Measurements from ENCODE around the gene TUG1.

The TUG1 gene

DNA sequence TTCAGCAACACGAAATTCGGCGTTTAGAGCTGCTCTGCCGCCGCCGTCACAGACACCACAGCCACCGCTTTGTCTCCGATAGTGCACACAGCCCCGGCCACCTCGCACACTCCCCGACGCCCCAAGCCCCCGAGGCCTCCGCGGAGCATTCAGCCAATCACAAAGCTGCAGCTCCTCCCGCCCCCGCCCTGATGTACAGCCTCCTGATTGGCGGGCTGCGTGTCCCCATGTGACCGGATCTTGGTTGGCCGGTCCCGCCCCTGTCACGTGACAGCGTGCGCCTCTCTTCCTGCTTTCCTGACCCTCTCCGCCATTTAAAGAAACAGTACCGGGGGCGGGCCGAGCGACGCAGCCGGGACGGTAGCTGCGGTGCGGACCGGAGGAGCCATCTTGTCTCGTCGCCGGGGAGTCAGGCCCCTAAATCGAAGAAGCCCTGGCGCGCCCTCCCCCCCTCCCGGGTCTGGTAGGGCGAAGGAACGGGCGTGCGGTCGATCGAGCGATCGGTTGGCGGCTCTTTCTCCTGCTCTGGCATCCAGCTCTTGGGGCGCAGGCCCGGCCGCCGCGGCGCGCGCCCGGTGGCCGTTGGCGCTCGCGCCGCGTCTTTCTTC is at the start of gene TUG1:
Gene TUG1 (plus strand): TSS at position 342 of the 608 bp plus-strand sequence.
- DNase-seq (ENCODE audit: low read depth, low spot score): peak; percentile 95

DNA sequence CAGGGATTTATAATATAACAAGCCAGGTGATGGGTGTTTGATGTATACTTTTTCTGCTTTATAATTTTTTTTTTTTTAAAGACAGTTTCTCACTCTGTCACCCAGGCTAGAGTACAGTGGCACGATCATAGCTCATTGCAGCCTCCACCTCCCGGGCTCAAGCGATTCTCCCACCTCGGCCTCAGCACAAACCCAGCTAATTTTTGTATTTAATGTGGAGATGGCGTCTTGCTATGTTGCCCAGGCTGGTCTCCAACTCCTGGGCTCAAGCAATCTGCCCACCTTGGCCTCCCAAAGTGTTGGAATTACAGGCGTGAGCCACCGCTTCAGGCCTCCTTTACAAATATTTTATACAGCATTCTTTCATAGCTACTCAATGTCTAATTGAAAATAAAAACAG is 49.1 kb upstream of the TUG1 start:
- no peak for DNase-seq (ENCODE audit: low read depth, low spot score)

GRCh38 chr22:30920407-30920806 is 48.7 kb upstream of the TUG1 start:
- DNase-seq (ENCODE audit: low read depth, low spot score): peak; percentile 43

DNA sequence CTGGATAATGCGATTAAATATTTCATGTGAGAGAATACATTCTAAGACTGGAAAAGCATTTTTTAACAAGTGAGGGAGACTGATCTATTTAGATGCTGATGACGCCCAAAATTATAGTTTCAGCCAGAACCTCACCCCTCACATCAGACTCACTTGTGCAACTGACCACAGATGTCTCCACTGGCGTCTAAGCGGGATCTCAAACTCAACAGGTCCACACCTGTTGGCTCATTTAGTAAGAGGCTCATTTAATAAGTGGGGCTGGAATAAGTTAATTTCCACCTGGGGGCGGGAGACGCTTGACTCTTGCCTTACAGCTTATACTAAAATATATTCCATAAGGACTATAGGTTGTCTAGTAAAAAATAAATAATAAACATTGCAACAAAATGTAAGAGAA is 48.0 kb upstream of the TUG1 start:
- DNase-seq (ENCODE audit: low read depth, low spot score): no peak

- DNase-seq (ENCODE audit: low read depth, low spot score): no peak
Observed at GRCh38 chr22:30922151-30922611, 46.9 kb upstream of the TUG1 start.

GRCh38 chr22:30923168-30923900 is 45.7 kb upstream of the TUG1 start:
- DNase-seq (ENCODE audit: low read depth, low spot score): no peak

DNA sequence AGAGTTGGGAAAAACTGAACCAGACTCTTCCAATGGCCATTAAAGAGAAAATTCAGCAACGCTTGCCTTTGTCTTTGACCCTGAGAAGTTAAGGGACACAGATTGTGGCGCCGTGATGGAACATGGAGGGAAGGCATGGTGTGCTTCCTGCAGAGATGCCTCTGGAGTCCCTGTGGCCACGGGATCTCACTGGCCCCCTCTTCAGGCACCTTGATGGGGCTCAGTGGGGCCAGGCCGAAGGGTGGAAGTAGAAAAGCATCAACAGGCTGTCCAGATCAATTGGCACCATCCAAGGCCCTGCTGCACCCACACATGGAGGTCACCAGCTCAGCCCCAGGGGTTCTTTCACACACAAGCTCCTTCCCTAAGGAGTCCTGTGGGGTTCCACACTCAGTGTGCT is 43.4 kb upstream of the TUG1 start:
- no peak for DNase-seq (ENCODE audit: low read depth, low spot score)

DNA sequence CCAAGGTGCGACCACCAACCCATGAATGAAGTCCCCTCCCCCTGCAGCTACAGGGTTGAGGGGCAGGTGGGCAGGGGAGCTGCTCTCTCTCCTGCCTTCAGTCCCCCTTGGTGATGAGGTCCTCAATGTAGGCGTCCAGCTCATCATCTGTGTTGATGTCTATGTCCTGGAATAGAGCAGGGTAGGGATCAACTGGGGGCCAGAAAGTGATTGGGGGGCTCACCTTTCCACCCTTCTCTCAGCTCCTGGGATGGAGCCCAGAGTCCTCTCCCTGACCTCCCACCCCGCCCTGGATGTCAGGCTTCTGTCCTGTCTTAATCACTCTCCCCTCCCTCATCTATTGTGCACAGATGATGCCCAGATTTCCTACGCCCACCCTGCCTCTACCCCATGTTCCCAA is 42.4 kb upstream of the TUG1 start:
- DNase-seq (ENCODE audit: low read depth, low spot score): no peak

- no peak for DNase-seq (ENCODE audit: low read depth, low spot score)
Observed at GRCh38 chr22:30927806-30928205, 41.3 kb upstream of the TUG1 start.

- DNase-seq (ENCODE audit: low read depth, low spot score): no peak
Observed at GRCh38 chr22:30928401-30928800, 40.7 kb upstream of the TUG1 start.

DNA sequence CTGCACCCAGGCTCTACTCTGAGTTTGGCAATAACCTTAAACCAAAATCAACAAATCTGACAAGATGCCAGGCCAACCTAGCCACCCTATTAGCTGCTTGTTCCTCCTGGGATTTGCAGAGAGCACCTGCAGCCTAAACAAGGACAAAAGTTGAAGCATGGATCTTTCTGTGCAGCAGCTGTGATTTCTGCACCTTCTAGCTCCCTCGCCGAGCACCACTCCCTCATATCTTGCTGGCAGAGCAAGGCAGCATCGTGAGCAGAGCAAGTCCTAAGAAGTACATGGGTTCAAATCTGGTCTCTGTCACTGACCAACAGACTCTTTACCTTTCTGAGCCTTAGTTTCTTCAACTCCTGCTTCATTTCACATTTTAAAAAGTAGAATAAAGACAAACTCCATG is 38.8 kb upstream of the TUG1 start:
- DNase-seq (ENCODE audit: low read depth, low spot score): no peak

DNA sequence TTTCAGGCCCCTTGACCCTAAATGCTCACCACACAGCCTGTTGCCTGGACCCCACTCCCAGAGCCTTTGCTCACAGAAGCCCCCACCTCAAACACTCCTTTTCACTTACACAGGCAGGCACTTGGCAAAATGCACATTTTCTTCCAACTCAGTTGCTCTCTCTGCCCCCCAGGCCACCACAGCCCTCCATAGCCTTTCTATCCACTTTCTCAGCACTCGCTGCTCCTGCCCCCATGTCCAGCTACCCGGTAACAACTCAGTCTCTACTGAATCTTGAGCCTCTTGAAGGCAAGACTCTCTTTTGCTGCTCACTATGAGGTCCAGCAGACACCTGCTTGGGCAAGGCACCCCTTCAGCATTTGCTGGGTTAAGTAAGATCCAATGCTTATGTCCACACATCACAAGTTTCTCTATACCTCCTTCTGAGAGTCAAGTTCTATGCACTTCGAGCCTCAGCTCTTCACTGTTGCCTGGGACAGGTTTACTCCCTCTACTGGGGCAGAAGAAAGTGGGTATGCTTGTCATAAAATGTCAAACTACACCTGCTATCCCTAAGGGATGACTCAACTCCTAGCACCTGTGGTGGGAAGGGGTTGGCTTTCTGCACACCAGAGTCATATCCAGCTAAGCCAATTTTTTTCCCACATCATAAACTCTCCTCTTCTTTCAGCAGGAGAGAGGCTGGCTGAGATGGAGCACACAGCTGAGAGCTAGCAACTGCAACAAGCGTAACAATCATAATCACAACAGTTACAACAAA is 37.3 kb upstream of the TUG1 start:
- DNase-seq (ENCODE audit: low read depth, low spot score): no peak

DNA sequence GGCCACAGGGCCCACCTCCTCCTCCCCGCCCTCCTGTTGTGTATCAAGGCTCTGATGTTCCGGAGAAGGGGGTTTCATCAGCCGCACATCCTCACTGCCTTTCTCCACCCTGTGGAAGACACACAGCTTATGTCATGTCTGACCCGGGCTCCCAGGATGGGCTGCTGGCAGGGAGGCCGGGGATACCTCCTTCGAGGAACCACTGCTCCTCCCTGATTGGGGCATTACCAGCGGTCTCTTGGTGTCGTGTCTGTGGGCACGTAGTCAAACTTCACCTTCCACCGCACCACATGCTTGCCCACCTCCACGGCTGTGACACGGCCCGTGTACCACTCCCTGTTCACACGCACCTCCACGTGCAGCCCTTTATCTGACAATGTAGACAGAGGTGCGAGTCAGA is 36.4 kb upstream of the TUG1 start:
- no peak for DNase-seq (ENCODE audit: low read depth, low spot score)

- DNase-seq (ENCODE audit: low read depth, low spot score): no peak
Observed at GRCh38 chr22:30933457-30933856, 35.6 kb upstream of the TUG1 start.

- DNase-seq (ENCODE audit: low read depth, low spot score): no peak
Observed at GRCh38 chr22:30934053-30934452, 35.0 kb upstream of the TUG1 start.

DNA sequence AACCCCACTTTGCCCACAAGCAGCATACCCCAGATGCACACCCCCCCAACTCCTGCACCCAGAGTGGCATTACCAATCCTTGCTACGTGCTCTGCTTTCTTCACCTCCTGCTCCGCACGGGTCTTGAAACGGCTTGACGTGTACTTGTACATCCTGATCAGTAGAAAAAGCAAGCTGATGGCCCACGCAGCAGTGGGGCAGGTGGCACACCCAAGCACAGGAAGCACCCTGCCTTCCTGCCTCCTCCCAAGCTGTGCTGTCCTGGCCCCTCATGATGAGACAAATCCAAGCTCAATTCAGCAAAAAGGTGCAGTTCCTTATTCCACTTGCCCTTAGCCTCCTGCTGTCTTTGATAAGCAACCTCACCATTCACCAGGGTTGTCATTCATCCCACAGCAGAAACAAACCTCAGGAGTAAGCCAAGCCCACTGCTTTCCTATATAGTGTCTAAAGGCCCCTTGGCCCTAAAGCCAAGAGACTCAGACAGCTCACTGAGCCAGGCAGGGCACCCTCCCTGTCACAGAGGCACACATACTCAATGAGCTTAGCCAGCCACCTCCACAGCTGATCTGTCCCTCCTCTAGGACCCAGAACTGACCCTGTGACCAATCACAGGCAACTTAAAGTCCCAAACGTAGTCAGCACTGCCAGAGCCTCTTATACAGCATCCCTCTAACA is 28.2 kb upstream of the TUG1 start:
- DNase-seq (ENCODE audit: low read depth, low spot score): no peak

GRCh38 chr22:30941363-30941740 is 27.7 kb upstream of the TUG1 start:
- DNase-seq (ENCODE audit: low read depth, low spot score): no peak

DNA sequence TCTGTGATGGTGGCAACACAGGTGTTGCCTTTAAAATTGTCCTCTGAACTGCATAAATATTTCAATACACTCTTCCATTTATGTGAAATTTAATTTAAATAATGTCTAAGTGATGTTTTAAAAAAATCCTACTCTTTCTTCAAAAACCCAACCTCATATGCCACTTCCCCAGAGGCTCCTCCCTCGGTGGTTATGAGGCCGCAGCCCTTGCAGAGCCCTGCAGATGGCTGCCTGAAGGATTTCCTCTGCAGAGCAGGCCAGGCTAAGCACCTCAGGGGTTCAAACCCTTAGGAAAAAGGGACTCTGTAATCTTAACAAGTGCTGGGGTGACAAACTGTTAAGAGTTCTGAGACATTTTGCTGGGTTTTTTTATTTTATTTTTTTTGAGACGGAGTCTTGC is 25.7 kb upstream of the TUG1 start:
- DNase-seq (ENCODE audit: low read depth, low spot score): no peak

DNA sequence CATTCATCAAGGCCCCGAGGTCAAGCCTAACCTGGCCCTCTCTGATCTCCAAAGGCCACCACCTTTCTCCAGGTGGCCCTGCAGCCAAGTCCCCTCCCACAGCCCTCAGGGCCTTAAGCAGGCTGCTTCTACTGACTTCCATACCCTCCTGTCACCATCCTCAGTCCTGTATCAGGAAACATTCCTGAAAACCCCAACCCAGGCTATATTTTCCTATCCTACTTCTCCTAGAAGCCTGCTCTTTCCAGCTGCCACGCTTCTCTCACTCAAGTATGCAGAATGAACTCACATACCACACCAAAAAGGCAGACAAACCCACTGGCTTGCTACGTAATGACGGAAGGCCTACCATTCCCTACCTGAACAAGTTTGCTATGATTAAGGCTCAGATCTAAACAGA is 24.1 kb upstream of the TUG1 start:
- DNase-seq (ENCODE audit: low read depth, low spot score): no peak

- DNase-seq (ENCODE audit: low read depth, low spot score): no peak
Observed at GRCh38 chr22:30945653-30946052, 23.4 kb upstream of the TUG1 start.

GRCh38 chr22:30946354-30946753 is 22.7 kb upstream of the TUG1 start:
- no peak for DNase-seq (ENCODE audit: low read depth, low spot score)

DNA sequence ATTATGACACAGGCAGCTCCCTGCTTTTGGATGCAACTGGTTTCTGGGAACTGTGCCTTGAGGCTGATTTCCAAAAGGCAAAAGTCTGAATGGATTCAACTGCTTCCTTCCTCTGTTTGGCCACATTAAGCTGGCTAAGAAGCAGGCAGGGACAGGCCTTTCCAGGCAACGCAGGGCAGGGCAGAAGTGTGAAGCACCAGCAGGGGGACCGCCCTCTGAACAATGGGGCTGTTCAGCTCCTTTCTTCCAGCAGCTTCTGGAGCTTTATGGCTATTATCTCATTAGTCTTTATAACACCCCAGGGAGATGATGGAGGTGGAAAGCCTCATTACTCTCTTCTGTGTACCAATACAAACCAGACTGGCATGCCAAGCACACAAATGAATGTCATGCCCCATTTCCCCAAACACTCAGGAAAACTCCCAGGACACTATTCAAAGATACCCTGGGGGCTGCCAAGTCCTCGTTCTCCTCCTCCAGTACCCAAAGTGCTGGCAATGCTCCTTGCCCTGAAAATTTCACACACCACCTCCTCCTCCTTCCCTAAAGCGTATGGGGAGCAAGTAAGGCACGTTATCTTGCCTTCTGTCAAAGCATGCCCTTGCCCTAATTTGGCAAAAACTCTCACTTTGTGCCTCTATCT is 21.8 kb upstream of the TUG1 start:
- DNase-seq (ENCODE audit: low read depth, low spot score): no peak

All from smooth muscle cell of the brain vasculature (primary cell).